Subcutaneous adipose tissue (tissue), 4 donors: ENCODE measurements around the gene RPL4. TPM values are rescaled to one million over a fixed set of nuclear protein-coding genes. Genes with fewer than 3 reads are reported as not detected.

ENCODE experiments used
- total RNA-seq, 4 donors: library from RNA; depleted of rRNA; stranded (reverse); fragments of >200 nt; gene quantifications; one replicate each; pipeline ENCODE4 v1.1.0, GENCODE V29; 2016
- TF ChIP-seq, protein P1 (sequence below): fragments of 450-650 bp; IDR thresholded peaks from one replicate; pipeline ENCODE4 v1.5.1; 2016; ENCODE audit warnings: low read depth, mild to moderate bottlenecking, control low read depth, antibody characterized with exemption, moderate library complexity

The RPL4 gene
- 1,000 to 10,000 TPM; 2,362 to 3,294 (median 2,460) TPM for total RNA-seq

GRCh38 chr15:66504563-66505429 is at the start of gene RPL4, which contains the start of gene ZWILCH:
Gene RPL4, minus strand, starts transcription at chr15:66504855. Its CDS starts 65 bp downstream, at chr15:66504790.
Gene ZWILCH, plus strand, starts transcription at chr15:66505326. Its CDS starts 13 bp downstream, at chr15:66505339.
- TF ChIP-seq, protein P1, sequence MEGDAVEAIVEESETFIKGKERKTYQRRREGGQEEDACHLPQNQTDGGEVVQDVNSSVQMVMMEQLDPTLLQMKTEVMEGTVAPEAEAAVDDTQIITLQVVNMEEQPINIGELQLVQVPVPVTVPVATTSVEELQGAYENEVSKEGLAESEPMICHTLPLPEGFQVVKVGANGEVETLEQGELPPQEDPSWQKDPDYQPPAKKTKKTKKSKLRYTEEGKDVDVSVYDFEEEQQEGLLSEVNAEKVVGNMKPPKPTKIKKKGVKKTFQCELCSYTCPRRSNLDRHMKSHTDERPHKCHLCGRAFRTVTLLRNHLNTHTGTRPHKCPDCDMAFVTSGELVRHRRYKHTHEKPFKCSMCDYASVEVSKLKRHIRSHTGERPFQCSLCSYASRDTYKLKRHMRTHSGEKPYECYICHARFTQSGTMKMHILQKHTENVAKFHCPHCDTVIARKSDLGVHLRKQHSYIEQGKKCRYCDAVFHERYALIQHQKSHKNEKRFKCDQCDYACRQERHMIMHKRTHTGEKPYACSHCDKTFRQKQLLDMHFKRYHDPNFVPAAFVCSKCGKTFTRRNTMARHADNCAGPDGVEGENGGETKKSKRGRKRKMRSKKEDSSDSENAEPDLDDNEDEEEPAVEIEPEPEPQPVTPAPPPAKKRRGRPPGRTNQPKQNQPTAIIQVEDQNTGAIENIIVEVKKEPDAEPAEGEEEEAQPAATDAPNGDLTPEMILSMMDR, result no peak

GRCh38 chr15:66545255-66545654 is 40.6 kb upstream of the RPL4 start:
- TF ChIP-seq, protein P1, result no peak

DNA sequence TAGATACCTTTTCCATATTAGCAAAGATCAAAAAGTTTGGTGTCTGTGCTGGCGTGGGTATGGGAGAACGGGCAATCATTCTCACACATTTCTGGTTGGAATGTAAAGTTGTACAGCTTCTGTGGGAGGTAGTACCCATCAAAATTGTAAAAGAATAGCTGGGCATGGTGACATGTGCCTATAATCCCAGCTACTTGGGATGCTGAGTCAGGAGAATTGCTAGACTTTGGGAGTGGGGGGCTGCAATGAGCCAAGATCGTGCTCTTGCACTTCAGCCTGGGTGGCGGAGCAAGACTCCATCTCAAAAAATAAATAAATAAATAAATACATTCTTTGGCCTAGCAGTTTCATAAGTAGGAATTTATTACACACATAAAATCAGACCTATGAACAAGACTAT is 38.2 kb upstream of the RPL4 start:
- TF ChIP-seq, protein P1, result no peak

GRCh38 chr15:66535056-66535455 is 30.4 kb upstream of the RPL4 start:
- TF ChIP-seq, protein P1, result no peak

DNA sequence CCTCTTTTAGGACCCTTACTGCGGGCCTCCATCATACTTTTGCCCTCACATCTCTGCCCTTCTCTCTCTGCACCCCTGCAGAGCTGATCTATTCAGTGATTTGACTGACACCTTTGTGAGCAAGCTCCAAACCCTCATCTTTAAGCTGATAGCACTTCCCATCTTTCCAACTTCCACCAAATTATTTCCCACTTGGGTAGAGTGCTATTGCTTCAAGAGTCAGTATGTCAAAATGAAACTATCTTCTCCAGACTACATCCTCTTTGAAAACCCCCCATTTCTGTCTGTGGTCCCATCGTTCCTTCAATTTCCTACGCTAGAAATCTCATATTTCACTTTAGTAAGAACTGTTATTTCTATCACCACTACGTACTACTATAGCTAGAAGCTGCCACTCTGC is 20.2 kb upstream of the RPL4 start:
- TF ChIP-seq, protein P1, result no peak

DNA sequence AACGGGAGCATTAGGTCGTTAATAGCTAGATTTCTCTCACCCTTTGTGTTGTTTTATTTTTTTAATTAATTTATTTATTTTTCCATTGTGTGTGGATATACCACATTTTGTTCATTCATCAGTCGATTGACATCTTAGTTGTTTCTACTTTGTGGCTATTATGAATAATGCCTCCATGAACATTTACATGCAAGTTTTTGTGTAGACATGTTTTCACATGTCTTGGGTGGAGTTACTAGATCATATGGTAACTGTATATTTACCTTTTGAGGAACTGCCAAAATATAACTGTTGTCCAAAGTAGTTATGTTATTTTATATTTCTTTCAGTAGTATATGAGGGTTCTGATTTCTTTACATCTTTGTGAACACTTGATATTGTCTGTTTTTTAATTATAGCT is 19.3 kb upstream of the RPL4 start:
- TF ChIP-seq, protein P1, result no peak

DNA sequence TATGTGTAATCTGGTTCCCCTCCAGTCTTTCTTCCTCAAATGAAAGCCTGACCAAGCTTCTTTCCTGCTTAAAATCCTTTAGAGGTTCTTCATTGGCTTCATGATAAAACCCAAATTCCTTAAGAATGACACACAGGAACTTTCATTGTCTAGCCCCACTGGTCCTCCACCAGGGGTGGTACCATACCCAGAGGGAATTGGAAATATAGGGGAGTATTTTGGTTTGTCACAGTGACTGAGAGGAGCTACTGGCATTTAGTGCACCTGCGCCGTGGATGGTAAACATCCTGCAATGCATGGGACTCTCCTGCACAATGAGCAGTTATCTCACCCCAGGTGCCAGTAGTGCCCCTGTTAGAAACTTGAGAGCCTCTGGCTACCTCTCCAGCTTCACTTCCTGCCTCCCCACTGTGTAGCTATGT is 11.3 kb upstream of the RPL4 start:
- TF ChIP-seq, protein P1, result no peak
